ENCODE data around the gene GSTO1.

GSTO1 gene

DNA sequence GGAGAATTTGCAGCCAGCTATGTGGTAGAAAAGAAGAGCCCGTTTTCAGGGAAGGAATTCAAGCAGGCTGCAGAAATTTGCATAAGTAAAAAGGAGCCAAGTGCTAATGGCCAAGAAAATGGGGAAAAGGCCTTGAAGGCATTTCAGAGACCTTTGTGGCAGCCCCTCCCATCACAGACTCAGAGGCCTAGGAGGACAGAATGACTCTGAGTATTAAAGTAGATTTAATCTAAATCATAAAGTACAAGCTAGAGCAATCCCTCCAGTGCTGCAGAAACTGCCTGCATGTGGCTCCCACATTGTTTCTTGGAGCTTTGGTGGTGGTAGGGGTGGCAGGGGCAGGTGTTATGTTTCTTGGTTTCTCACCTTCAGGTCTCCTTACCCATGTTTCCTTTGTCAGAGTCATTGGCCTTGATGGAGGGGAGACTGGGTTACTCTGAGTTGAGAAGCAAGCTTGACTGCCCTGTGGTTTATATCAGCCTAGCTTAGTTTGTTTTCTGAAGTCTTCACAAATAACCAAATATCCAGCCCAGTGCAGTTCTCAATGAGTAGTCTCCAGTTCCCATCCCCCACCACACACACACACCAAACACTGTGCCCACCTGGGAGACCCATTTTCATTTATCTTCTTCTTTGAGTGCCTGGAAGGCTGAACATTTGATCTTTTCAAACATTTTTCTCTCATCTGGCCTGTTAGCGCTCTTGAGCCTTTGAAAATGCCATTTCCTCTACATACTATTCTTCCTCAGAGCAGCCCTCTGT lies 49.1 kb downstream of the GSTO1 start:
- DNase-seq (ENCODE audit: low read depth) = no peak

- no peak for DNase-seq (ENCODE audit: low read depth)
Observed at GRCh38 chr10:104304356-104304745, 49.7 kb downstream of the GSTO1 start.

- DNase-seq (ENCODE audit: low read depth) = no peak
Observed at GRCh38 chr10:104304927-104305326, 50.2 kb downstream of the GSTO1 start.

- DNase-seq (ENCODE audit: low read depth) = no peak
Observed at GRCh38 chr10:104306897-104307296, 52.2 kb downstream of the GSTO1 start.

DNA sequence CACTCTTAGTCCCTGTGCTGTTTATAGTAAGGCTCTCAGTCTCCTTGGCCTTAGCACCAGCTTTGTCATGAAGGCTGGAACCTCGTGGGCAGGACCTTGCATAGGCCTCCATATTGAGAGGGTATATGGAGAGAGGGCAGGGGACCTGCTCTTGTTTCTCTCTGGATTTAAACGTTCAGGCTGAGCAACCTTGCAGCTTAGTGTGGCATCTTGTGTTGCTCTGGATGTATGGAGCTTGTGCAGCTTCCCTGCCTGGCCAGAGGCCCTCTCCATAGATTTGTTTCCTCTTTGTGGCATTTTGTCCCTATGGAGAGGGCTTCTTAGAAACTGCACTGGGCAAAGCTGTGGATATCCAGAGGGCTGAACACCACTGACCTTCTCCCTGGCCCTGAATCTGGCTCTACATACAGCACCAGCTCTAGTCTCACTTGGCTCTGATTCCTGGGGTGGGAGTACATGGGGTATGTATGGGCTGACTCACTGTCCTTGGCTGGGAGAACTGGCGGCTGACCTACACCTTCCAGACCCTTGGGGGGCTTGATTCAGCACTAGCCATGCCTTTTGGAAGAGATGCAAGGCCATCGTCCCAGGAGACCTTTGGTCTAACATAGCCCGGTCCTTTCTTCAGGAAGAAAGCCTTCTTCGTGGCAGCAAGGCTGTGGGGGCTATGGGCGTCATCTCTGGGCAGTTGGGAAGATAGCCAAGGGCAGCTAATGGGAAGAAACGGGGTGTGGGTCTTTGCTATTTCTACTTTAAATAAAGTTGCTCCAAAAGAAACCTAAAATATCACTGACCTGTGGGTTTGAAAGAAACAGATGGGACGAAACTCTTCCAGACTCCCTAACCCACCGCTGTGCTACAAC lies 53.1 kb downstream of the GSTO1 start:
- no peak for DNase-seq (ENCODE audit: low read depth)

GRCh38 chr10:104308439-104308903 lies 53.8 kb downstream of the GSTO1 start:
- DNase-seq (ENCODE audit: low read depth) = no peak

- peak; percentile 96 for DNase-seq (ENCODE audit: low read depth)
Observed at GRCh38 chr10:104309980-104310978, 55.6 kb downstream of the GSTO1 start.

DNA sequence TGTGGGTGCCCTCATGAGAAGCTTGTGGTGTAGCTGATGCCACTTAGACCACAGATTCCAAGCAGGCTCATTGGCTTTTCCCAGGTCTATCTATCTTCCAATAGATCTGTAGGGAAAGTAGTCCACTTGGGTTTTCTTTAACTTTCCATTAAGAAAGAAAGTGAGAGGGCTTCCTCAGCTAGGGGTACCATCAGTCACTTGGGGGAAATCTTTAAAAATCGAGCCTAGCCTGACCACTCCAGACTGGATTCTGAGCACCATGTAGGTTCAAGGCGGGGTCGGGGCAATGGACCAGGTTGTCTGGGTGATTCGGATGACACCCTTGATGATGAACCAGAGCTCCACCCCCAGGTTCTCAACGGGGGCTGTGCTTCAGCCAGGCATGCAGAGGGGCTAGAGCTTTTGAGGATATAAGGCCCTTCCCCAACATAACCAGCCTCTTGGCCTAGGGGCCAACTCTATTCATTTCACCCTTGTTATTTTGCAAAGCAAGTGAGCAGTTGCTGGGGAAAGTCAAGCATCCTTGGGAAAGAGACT lies 56.6 kb downstream of the GSTO1 start:
- DNase-seq (ENCODE audit: low read depth) = no peak

DNA sequence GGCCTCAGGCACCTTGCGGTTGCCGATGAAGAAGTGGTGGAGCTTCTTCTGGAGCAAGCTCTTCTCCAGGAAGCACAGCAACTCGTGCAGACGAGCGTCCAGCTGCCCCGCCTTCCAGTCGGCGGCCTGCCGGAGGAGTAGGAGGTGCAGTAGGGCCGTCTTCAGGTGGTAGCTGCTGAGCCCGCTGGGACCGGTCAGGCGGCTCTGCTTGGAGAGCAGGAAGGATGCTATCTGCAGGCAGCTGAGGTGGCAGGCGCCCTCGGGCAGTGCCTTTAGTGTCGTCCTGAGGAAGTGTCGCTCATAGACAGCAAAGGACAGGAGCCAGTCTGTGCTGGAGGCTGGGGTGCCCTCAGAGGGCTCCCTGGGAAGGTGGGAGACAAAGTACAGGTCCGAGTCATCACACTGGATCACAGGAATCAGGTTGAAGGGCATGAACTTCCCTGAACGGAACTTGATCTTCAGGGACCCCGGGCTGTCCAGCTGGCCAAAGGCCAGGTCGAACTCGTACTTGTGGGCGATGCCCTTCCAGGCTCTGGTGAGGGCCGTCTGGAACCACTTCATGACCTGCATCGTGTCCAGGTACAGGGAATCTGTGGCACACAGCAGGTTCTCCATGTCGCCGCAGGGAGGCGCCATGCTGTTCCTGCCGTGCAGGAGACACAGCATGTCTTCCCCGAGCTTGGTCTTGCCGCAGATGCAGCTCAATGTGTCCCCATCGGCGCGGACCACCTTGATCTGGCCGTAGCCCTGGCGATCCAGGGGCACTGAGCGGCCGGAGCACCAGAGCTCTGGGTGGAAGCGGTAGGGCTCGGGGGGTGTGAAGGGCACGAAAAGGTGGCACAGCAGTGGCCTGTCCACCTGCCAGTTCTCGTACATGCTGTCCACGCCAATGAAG lies 60.1 kb downstream of the GSTO1 start:
- no peak for DNase-seq (ENCODE audit: low read depth)

GRCh38 chr10:104315486-104315921 lies 60.8 kb downstream of the GSTO1 start:
- no peak for DNase-seq (ENCODE audit: low read depth)

GRCh38 chr10:104316321-104317099 lies 61.8 kb downstream of the GSTO1 start:
- no peak for DNase-seq (ENCODE audit: low read depth)
